HG02885 (cell line): ENCODE results near the gene DEPDC5.

Experiments used
- ATAC-seq: cut with Tn5 transposase; IDR thresholded peaks from one replicate; pipeline ENCODE4 v1.9.1; 2021; ENCODE audit warnings: mild to moderate bottlenecking; ENCODE audit not compliant: unreplicated experiment, poor library complexity

Gene DEPDC5

DNA sequence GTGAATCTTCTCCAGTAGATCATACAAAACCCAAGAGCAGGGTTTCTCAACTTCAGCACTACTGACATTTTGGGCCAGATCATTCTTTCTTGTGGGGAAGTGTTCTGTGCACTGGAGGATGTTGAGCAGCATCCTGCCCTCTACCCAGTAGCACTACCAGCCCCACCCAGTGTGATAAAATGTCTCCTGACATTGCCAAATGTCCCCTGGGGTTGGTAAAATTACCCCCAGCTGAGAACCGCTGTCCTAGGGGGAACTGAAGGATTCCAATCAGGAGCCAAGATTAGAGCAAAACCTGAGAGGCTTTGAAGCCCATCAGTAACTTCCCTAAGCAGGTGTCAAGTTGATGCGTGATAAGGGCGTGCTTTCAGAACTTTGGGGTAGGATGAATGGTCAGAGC is 129.2 kb downstream of the DEPDC5 start:
- no peak for ATAC-seq

GRCh38 chr22:31883989-31884388 is 130.2 kb downstream of the DEPDC5 start:
- ATAC-seq = no peak

DNA sequence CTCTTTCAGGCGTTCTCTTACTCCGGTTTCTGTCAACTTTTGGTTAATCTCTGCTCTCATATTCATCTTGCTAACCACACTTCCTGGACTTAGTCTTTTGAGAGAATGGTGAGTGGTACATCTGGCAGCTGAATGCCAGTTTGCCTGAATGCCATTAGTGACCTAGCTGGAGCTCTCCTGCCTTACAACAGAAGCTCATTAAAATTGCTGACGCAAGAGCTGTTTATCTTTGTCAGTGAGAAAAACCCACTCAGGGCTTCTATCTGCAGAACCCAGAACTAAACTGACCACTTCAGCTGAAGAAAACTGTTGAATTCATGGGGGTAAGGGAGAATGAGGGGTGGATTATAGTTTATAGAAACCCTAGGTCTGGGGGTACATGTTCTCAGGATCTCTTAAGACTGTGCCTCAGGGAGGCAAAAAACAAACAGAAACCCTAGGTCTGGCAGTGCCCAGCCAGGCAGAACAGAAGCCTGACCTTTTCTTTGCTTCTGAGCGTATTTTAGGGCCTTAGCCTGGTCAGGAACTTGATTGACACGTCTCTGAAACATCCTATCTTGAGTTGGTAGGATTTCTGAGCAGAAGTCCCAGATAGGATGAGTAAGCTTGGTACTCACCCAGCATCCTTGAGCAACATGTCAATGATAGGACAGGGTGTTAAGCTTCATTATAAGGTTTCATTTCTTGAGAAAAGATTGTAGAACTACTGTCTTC is 137.7 kb downstream of the DEPDC5 start:
- ATAC-seq = no peak

- no peak for ATAC-seq
These were observed 138.2 kb downstream of the DEPDC5 start for GRCh38 chr22:31892080-31892433.

- no peak for ATAC-seq
These were observed 139.6 kb downstream of the DEPDC5 start for GRCh38 chr22:31893460-31893859.

GRCh38 chr22:31895411-31896123 is 141.7 kb downstream of the DEPDC5 start:
- no peak for ATAC-seq

DNA sequence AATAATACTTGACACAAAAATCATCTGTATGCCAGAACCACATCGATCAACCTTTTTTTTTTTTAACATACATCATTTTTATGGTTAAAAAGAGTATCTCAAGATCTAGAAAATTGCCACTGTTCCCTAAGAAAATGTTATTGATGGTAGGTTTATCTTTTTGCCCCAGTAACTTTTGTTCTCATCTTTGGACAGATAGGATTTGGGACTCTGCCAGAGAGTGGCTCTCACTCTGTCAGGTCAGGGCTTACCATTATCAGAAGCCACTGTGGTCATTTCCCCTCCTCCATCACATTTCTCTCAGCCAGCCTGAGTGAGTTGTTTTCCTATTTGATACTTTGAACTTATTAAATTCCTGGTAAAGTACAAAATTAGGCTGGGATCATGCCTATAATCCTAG is 142.7 kb downstream of the DEPDC5 start:
- ATAC-seq = no peak

DNA sequence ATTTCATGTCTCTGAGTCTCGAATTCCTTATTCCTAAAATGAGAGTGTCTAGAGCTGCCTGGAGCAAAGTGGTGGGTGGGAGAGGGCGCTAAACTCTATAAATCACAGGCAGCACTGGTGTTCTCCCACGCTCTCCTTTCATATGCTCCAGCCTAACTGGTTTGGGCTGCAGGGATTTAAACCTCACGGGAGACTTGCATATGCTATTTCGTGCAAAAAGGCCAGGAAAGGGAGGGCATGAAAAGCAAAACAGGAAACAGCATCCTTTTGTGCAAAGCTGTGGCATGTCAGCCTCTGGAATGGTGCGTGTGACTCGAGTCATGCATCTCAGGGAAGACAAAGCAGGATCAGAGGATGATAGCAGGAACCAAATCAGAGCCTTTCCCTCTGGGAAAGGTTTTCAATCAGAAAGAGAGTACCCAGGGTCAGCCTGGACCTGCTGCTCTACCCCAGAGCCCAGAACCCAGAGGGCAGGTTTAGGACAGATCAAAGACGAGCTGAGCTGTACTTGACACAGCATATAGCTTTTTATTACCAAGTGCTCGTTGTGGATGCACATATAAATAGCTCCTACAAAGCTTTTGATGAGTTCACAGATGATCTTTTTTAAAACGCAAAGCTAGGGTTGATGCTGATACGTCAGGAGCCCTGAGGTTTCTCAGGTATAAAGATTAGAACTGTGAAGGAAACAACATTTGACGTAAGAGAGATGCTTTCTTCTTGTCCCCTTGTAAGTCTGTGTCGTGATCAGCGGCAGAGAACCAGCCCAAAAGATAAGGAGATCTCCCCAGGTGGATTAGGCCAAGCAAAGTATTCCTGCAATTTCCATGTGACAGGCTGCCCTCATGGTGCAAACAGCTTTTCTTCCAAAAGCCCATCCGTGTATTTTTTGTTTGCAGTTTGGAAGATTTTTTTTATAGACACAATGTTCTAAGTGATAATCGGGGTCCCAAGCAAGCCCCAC is 144.3 kb downstream of the DEPDC5 start:
- ATAC-seq = no peak

GRCh38 chr22:31898926-31899325 is 145.1 kb downstream of the DEPDC5 start:
- no peak for ATAC-seq

GRCh38 chr22:31899669-31900068 is 145.8 kb downstream of the DEPDC5 start:
- ATAC-seq = no peak

DNA sequence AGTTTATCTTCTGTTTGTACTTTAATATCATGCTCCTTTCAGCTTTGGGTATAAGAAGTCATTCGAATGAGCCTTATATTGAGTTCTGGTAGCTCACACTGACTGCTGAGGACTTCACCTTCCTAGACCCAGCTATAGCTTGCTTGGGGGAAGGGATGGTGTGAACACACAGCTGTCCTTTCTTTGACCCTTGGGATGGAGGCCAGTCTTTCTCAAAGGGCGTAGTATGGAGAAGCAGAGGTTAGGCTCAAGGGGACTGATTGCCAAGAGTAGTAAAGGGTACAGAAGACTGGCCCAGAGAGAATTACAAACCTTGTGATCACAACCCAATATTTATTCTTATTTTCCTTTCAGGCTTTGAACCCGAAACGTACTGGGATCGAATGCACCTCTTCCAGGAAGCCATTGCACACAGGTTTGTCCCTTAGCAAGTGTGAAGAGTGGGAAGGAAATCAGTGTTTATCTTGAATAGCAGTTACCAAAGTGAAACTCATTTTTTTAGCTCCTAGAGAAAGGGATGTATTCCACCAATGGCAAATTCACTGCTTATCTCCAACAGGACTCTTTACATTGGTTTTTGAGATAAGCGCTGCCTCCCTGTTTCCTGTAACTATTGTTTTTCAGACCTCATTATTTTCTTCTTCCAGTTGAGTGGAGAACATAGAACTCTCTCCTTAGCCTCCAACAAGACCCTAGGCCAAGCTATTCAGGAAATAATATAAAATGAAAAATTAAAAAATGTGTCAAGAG is 147.7 kb downstream of the DEPDC5 start:
- no peak for ATAC-seq

GRCh38 chr22:31904651-31905050 is 150.8 kb downstream of the DEPDC5 start:
- no peak for ATAC-seq

DNA sequence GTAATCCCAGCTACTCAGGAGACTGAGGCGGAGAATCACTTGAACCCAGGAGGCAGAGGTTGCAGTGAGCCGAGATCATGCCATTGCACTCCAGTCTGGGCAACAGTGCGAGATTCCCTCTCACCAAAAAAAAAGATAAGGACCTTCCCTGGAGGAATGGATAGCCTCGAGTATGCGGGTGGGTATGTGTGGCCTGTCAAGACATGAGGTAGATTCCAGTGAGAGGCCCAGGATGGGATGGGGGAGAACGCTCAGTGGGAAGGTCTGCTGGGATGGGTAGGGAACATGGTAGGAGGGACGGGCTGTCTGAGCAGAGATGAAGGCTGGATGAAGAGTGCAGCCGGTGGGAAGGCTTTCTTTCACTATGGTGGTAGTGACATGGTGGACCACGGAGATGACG is 151.5 kb downstream of the DEPDC5 start:
- ATAC-seq = no peak

GRCh38 chr22:31906086-31906485 is 152.3 kb downstream of the DEPDC5 start:
- no peak for ATAC-seq

GRCh38 chr22:31906569-31906968 is 152.8 kb downstream of the DEPDC5 start:
- no peak for ATAC-seq

DNA sequence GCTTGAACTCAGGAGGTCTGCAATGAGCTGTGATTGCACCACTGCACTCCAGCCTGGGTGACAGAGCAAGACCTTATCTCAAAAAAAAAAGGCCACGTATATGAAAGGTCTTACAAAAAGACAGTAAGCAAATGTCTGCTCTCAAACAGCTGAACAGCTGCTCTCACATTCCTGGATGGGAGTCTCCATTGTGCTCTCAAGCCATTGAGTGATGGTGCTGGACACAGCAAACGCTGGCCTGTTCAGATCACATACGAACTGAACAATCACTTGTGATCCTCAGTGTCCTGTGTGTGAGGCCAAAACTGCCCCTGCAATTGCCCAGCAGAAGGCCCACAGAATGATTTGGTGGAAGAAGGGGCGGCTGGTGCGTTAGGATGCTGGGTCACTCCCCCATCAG is 156.2 kb downstream of the DEPDC5 start:
- no peak for ATAC-seq

GRCh38 chr22:31911565-31912406 is 158.0 kb downstream of the DEPDC5 start:
- no peak for ATAC-seq

GRCh38 chr22:31912407-31912743 is 158.6 kb downstream of the DEPDC5 start:
- ATAC-seq = no peak

DNA sequence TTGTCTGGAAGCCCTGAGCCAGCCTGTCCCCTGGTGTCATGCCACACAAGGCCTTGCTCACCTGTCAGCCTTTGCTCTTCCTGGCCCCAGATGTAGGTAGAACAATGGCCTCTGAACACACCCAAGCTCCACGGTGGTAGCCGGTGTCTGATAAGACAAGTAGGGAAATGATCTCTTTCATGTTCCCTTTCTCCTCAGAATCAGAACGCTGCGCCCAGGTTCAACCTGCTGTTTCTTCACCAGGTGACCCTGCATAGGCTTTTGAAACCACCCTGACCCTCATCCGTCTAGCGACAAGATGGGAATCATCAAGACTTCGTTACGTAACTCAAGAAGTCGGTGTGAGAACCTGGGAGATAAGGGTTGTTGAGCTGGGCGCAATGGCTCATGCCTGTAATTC is 161.8 kb downstream of the DEPDC5 start:
- ATAC-seq = no peak
